OCI-LY3 (cell line): ENCODE results near the gene TBC1D25.

Experiments
- H2AFZ ChIP-seq: fragments of 200-600, 300-600 bp; shearing (Covaris generic); 2 replicates; pipeline ENCODE4 v1.6.0; 2014; ENCODE audit warnings: antibody characterized with exemption, low read depth, low read length
- H3K27ac ChIP-seq: fragments of 200-600, 300-600 bp; sonication (generic); 2 replicates; pipeline ENCODE4 v1.5.1; 2014; ENCODE audit warnings: mild to moderate bottlenecking, low read length, moderate library complexity, mixed read lengths
- H3K27me3 ChIP-seq: fragments of 200-600, 300-600 bp; sonication (generic); 2 replicates; pipeline ENCODE4 v1.6.1; 2014; ENCODE audit warnings: low read depth, low read length, mixed read lengths
- H3K36me3 ChIP-seq: fragments of 200-600, 300-600 bp; sonication (generic); replicated peaks from 2 replicates; pipeline ENCODE3; 2014; ENCODE audit warnings: low read depth, low read length, mixed read lengths
- H3K4me1 ChIP-seq: fragments of 300-600, 200-600 bp; sonication (generic); 2 replicates; pipeline ENCODE4 v1.6.1; 2014; ENCODE audit warnings: low read length, mixed read lengths
- H3K4me2 ChIP-seq: fragments of 200-600, 300-600 bp; sonication (generic); 2 replicates; pipeline ENCODE4 v1.6.1; 2014; ENCODE audit warnings: low read length, mixed read lengths
- H3K4me3 ChIP-seq: fragments of 300-600, 200-600 bp; sonication (generic); 2 replicates; pipeline ENCODE4 v1.5.1; 2014; ENCODE audit warnings: antibody characterized with exemption, mild to moderate bottlenecking, low read length, moderate library complexity
- H3K79me2 ChIP-seq: fragments of 300-600, 200-600 bp; shearing (Covaris generic); 2 replicates; pipeline ENCODE4 v1.6.1; 2014; ENCODE audit warnings: mild to moderate bottlenecking, low read length, mixed read lengths
- H3K9ac ChIP-seq: fragments of 300-600, 200-600 bp; shearing (Covaris generic); 2 replicates; pipeline ENCODE4 v1.6.0; 2014; ENCODE audit warnings: mild to moderate bottlenecking, low read length, moderate library complexity
- H3K9me3 ChIP-seq: fragments of 200-600, 300-600 bp; shearing (Covaris generic); 2 replicates; pipeline ENCODE4 v1.6.1; 2014; ENCODE audit warnings: low read length, mixed read lengths; ENCODE audit not compliant: insufficient read depth
- H4K20me1 ChIP-seq: fragments of 200-600, 300-600 bp; sonication (generic); 2 replicates; pipeline ENCODE4 v1.6.1; 2016; ENCODE audit warnings: low read length, mixed read lengths; ENCODE audit not compliant: insufficient read depth
- CTCF ChIP-seq: fragments of 200-600, 300-600 bp; sonication (generic); IDR thresholded peaks from 2 replicates; pipeline ENCODE4 v1.5.1; 2014; ENCODE audit warnings: antibody characterized with exemption, low read length, low read depth
- EZH2phosphoT487 ChIP-seq: fragments of 200-600 bp; shearing (Covaris generic); IDR thresholded peaks from 2 replicates; pipeline ENCODE4 v1.6.1; 2018; ENCODE audit warnings: antibody characterized with exemption, mixed run types, low read depth

Gene TBC1D25

GRCh38 chrX:48578661-48579128 lies 39.2 kb downstream of the TBC1D25 start:
- Histone ChIP-seq H3K4me3 (no peak overlapping the region), H3K9me3 (no peaks in the 10 kb centered on the region), H3K4me1 (peaks cover 8% of the 10 kb centered on the region), H3K36me3 (peaks cover 50% of the 10 kb centered on the region), H3K9ac (no peak overlapping the region), H4K20me1 (no peaks in the 10 kb centered on the region; the same call in 1 of the 2 replicates), H3K27me3 (no peaks in the 10 kb centered on the region), H3K4me2 (no peak overlapping the region), H2AFZ (no peak overlapping the region), H3K27ac (no peak overlapping the region), H3K79me2 (peaks cover 25% of the 10 kb centered on the region)
- no peak for TF ChIP-seq EZH2phosphoT487
- no peak for TF ChIP-seq CTCF

- Histone ChIP-seq H3K9me3 (no peaks in the 10 kb centered on the region), H3K36me3 (peaks cover 50% of the 10 kb centered on the region), H3K4me2 (no peak overlapping the region), H2AFZ (no peak overlapping the region), H3K4me3 (no peak overlapping the region), H3K27me3 (no peaks in the 10 kb centered on the region), H4K20me1 (no peaks in the 10 kb centered on the region; the same call in 1 of the 2 replicates), H3K79me2 (peaks cover 25% of the 10 kb centered on the region), H3K27ac (no peak overlapping the region), H3K9ac (no peak overlapping the region), H3K4me1 (peaks cover 8% of the 10 kb centered on the region)
- TF ChIP-seq CTCF, result no peak
- TF ChIP-seq EZH2phosphoT487, result no peak
Measured at GRCh38 chrX:48579259-48579658, 39.7 kb downstream of the TBC1D25 start.

GRCh38 chrX:48580662-48581061 lies 41.1 kb downstream of the TBC1D25 start:
- Histone ChIP-seq H3K4me2 (no peak overlapping the region), H2AFZ (no peak overlapping the region), H3K4me3 (no peak overlapping the region), H3K27me3 (no peaks in the 10 kb centered on the region), H4K20me1 (no peaks in the 10 kb centered on the region; the same call in 1 of the 2 replicates), H3K79me2 (peaks cover 12% of the 10 kb centered on the region), H3K4me1 (peaks cover 3% of the 10 kb centered on the region), H3K36me3 (peaks cover 42% of the 10 kb centered on the region), H3K9ac (no peak overlapping the region), H3K9me3 (no peaks in the 10 kb centered on the region), H3K27ac (no peak overlapping the region)
- no peak for TF ChIP-seq EZH2phosphoT487
- no peak for TF ChIP-seq CTCF

- H3K4me3 ChIP-seq, result no peak overlapping the region
- H3K27ac ChIP-seq, result no peak overlapping the region
- no peak for TF ChIP-seq CTCF
- no peak for TF ChIP-seq EZH2phosphoT487
- no peaks in the 10 kb centered on the region for H3K27me3 ChIP-seq
- no peaks in the 10 kb centered on the region for H3K79me2 ChIP-seq
- H3K36me3 ChIP-seq, result peaks cover 5% of the 10 kb centered on the region
- H4K20me1 ChIP-seq, result no peaks in the 10 kb centered on the region
- no peak overlapping the region for H3K9ac ChIP-seq
- no peak overlapping the region for H2AFZ ChIP-seq
- no peaks in the 10 kb centered on the region for H3K4me1 ChIP-seq
- no peak overlapping the region for H3K4me2 ChIP-seq
- H3K9me3 ChIP-seq, result no peaks in the 10 kb centered on the region
Measured at GRCh38 chrX:48584698-48585097, 45.2 kb downstream of the TBC1D25 start.
